ENCODE measurements around the gene KRT74.

DNA sequence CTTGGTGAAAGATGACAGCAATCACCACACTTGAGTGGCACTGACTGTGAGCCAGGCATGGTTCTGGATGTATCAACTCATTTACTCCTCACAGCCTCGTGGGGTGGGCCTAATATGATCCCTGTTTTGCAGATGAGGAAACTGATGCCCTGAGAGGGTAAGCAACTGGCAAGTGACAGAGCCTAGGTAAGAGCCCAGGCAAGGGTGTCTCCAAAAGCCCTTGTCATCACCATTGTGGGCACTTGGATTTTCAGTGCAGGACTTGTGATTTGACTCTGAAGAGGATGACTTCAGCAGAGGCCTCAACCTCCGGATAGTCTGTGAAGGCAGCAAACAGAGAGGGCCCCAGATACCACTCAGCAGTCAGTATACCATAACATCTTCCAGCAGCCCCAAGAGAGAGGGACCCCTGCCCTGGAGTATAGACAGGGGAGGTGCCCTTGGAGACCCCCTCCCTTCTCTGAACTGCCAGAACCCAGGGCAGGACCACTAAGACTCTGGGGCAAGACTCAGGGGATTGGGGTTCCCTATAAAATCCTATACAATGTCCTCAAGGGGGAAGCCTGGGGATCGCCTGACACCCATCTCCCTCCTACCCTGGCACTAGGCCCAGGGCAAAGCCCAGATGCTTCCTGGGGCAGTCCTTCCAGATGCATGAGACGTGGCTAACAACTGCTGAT, 46.4 kb downstream of the KRT74 start:
- TF ChIP-seq, protein P1, sequence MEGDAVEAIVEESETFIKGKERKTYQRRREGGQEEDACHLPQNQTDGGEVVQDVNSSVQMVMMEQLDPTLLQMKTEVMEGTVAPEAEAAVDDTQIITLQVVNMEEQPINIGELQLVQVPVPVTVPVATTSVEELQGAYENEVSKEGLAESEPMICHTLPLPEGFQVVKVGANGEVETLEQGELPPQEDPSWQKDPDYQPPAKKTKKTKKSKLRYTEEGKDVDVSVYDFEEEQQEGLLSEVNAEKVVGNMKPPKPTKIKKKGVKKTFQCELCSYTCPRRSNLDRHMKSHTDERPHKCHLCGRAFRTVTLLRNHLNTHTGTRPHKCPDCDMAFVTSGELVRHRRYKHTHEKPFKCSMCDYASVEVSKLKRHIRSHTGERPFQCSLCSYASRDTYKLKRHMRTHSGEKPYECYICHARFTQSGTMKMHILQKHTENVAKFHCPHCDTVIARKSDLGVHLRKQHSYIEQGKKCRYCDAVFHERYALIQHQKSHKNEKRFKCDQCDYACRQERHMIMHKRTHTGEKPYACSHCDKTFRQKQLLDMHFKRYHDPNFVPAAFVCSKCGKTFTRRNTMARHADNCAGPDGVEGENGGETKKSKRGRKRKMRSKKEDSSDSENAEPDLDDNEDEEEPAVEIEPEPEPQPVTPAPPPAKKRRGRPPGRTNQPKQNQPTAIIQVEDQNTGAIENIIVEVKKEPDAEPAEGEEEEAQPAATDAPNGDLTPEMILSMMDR (conservative IDR thresholded peaks at IDR 0.05): no peak
- no peak for TF ChIP-seq EZH2 (IDR thresholded peaks at IDR 0.05; ENCODE audit: low read depth)

Measured in PC-9 (cell line).